HG02885 (cell line): ENCODE measurements around the gene RNF150.
"Not testable (repeated sequence)": the region's sequence is repeated elsewhere in the genome, so short reads cannot be mapped to it uniquely, and the experiment has no call there.

ENCODE experiments used
- ATAC-seq: cut with Tn5 transposase; IDR thresholded peaks from one replicate; pipeline ENCODE4 v1.9.1; 2021; ENCODE audit warnings: mild to moderate bottlenecking; ENCODE audit not compliant: unreplicated experiment, poor library complexity

RNF150 gene

DNA sequence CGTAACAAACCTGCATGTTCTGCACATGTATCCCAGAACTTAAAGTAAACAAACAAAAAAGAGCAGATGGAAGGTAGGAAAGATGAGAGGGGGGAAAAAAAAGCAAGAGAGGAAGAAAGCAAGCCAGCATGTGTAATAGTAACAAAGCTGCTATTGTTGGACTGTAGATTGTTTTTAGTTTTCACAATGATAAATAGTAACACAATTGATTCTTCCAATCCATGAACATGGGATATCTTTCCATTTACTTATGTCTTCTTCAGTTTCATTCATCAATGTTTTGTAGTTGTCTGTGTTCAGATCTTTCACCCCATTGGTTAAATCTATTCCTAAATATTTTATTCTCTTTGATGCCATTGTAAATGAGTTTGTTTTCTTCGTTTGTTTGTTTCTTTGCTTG lies 292.1 kb downstream of the RNF150 start:
- ATAC-seq = no peak

DNA sequence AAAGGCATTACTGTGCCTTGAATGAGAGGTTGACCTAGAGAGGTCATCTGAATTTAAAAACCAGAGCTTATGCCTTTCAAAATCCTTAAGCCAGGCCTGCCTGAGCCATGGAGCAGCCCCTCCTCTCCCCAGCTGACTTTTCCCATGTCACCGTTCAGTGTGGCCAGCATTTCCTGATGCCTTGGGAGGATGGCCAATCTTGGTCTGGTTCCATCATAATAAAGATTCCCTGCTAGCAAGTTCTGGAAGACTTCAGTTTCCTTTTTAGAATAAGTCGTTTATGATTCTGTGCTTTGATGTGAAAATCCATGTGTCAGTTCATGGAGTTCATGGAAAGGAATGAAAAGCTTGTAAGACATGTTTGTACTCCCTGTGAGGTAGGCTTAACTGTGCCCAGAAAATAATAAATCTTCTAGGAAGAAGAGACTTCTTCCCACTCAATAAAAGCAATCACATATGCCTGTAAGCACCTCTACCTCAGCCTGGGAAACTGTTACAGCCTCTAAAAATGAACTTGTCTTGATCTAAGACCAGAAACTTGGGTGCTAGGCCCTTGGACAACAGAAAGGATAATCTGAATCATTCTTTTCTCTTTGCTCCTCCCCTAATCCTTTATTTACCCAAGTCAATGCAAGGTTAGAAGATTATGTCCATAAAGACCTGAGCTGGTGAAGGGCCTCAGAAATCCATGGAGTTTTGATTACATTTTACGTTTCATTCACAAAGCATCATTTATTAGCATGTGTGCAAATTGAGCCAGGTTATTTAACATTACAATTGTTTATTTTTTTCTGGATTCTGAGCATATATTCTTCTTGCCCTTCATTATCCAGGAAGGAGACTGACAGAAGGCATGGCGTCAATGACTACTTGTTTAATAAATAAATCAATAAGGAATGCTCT lies 293.1 kb downstream of the RNF150 start:
- ATAC-seq = no peak

DNA sequence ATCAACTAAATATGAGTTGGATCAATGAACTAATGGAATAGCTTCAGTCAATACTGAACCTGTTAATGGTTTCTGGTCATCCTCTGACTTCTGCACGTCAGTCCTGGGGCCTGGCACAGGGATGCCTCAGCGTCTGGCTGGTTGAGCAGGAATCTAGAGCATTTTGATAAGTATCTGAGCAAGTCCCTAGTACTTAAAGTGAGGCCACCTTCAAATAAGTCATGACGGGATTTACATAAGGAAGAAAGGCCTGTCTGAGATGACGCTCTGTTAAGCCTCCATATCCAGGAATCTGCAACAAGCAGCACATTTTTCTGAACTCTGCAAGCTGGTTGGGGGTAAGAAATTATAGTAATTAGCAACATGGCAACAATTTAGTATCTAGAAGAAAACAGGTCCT lies 293.9 kb downstream of the RNF150 start:
- no peak for ATAC-seq

DNA sequence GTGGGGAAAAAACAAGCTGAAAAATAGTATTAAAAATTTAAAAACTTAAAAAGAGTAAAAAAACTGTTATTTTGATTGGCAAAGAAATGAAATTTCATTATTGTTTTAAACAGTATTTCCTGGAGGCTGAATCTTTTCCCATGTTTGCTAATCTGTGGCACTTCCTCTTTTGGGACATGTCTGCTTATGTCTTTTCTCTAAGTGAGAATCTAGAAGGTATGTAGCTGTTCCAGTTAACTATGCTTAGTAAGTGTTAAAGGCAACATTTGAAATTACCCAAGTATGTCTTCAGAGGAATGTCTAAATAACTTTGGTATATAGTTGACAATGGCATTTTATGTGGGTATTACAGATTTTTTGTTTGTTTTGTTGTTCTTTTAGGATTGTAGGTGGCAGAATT lies 295.5 kb downstream of the RNF150 start:
- no peak for ATAC-seq

DNA sequence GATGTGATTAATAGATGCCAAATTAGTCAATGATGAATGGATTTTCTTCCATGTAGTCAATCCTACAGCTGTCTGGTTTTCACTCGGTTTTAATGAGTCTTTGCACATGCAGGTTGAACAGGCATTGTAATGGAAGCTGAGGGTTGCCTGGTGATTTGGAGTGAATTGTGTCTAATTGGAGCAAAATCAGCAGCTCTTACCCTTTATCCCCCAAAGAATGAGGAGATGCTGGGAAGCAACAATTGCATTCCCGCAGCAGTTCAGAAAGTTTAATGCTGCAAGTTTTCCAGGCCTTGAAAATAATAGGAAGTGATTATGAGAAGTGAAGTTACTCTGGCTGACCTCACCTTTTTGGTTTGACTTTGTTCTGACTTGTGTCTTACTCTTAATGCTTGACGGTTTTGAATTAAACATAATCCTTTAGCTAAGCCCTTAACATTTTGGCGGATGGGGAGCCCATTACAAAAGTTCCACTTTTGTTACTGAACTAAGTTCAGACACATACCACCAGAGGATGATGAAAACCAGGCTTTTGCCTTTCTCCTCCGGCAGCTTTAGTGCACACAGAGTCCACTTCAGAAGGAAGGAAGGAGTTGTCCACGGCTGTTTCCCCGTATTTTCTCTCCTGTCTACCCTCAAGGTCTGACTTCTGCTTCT lies 298.3 kb downstream of the RNF150 start:
- no peak for ATAC-seq

DNA sequence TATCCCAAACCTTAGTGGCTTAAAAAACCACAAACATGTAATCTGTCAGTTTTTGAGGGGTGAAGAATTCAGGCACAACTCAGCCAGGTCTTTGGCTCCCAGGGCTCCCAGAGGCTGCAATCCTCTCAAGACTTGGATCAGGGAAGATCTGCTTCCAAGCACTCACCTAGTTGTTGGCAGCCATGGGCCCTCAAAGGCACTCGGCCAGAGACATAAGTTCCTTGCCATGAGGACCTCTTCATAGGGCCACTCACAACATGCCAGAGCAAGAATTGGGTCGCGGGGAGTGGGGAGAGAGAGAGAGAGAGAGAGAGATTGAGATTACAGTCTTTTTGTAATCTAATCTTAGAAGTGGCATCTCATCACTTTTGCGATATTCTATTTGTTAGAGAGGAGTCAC lies 300.0 kb downstream of the RNF150 start:
- ATAC-seq = no peak

DNA sequence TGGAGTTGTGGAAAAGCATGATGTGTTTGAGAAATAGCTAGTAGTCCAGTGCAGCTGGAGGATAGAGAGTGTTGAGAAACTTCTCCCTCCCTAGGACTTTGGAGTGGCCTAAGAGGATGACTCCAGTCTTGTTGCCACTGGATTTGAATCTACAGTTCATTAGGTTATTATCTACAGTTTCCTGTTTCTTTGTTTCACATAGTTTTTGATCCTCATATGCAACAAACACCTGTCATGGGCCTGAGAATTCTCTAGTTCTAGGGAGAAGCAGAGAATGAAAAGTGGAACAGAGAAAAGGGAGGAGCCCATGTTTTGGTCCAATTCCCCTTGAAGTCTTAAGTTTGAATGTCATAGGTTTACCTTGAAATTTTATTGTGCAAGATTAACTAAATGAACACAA lies 303.4 kb downstream of the RNF150 start:
- ATAC-seq = peak; percentile 96

DNA sequence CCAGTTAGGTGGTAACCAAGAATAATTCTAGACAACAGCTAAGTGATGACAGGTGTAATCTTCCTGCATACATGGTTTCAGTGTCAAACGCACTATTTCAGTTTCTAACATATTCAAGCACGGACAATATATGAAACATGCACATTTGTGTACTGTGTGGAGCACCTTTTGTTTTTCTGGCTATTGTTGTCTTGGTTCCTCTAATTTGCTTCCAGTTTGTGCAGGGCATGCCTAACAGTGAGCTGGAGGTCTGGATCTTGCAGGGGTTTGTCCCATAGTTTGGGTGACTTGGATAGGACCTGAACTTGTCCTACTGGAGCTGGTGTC lies 306.6 kb downstream of the RNF150 start:
- no peak for ATAC-seq

DNA sequence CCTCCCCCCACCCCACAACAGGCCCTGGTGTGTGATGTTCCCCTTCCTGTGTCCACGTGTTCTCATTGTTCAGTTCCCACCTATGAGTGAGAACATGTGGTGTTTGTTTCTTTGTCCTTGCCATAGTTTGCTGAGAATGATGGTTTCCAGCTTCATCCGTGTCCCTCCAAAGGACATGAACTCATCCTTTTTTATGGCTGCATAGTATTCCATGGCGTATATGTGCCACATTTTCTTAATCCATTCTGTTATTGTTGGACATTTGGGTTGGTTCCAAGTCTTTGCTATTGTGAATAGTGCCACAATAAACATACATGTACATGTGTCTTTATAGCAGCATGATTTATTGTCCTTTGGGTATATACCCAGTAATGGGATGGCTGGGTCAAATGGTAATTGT lies 312.7 kb downstream of the RNF150 start:
- ATAC-seq = not testable (repeated sequence)

DNA sequence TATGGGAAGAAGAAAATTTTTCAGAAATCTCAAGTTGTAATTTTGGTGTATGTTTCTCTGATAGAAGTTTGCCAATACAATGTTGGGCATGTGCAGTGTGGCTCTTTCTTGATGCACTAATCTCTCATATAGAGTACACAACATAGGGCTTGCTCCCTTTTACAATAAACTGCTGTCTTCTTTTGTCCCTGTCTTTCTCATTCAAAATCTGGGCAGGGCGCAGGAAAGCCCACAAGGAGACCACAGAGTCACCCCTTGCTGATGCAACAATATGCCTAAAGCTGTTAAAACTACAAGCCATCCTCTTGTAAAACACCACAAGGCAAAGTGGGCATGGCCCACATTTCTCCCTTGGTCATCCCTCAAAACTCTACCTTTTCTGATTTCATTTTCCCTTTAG lies 313.7 kb downstream of the RNF150 start:
- no peak for ATAC-seq

DNA sequence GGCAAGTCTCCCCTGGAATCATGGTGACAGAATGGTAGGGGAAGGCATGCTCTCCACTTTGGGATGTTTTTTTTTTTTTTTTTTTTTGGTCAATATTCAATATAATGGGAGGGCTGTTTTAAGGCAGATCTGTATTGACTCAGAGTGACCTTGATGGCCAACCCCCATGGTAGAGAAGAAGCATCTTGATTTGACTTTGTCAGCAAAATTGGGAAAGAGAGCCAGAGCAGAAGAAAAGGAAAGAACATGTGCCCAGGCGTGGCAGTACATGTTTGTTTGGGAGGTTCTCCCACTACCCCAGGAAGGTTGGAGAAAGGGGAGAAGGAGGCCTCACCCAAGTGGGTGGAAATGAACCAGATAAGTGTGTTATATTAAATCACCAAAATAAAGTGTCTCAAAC lies 314.8 kb downstream of the RNF150 start:
- no peak for ATAC-seq

DNA sequence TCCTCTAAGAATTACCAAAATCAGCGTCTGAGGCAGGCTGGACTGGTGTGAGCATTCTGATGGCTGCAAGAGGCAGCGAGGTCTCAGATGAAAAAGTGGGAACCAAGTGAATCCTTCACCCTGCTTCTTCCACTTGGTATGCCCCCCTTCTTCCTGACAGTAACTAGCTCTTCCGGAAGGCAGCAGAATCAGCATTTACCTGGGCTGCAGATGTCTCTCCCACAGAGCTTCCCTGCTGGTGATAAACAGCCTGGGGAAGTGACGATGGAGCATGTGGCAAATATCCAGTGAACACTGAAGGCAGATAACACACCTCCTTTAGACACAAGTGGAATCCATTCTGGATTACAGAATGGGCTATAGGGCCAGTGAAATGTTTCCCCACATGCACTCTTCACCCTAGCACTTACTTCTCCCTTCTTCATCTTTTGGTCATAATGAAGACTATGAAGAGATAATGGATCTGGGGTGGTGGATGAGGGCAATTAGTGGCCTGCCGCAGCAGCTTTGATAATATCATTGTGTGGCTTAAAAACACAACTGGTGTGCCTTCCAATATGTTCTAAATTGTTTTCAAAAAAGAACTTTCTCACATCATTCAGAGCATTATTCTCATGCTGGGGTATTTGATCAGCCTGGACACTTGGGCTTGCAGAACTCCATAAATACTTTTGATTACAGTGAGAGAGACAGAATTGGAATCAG lies 316.3 kb downstream of the RNF150 start:
- no peak for ATAC-seq

DNA sequence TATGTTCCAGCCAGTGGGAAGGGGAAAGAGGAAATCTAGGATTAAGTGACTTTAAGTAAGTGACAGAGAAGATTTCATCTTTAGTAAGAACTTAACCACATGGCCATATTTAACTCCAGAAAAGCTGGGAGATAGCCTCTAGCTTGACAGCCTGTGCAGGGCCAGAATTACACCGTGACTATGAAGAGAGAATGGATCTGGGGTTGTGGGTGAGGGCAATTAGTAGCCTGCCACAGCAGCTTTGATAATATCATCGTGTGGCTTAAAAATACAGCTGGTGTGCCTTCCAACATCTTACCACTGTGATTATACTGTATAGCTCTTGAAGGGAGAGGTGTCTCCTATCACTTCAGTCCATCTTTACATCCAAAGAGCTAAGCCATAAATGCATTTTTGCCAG lies 319.5 kb downstream of the RNF150 start:
- no peak for ATAC-seq

DNA sequence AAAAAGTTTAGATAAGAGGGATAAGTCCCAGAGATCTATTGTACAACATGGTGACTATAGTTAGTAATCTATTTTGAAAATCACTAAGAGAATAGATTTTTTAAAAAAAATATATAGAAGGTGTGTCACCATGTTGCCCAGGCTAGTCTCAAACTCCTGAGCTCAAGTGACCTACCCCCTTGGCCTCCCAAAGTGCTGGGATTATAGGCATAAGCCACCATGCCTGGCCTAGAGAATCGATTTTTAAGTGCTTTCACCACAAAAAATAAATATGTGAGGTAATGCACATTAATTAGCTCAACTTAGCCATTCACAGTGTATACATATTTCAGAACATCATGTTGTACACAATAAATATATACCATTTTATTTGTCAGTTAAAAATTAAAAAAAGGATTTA lies 320.4 kb downstream of the RNF150 start:
- ATAC-seq = no peak

DNA sequence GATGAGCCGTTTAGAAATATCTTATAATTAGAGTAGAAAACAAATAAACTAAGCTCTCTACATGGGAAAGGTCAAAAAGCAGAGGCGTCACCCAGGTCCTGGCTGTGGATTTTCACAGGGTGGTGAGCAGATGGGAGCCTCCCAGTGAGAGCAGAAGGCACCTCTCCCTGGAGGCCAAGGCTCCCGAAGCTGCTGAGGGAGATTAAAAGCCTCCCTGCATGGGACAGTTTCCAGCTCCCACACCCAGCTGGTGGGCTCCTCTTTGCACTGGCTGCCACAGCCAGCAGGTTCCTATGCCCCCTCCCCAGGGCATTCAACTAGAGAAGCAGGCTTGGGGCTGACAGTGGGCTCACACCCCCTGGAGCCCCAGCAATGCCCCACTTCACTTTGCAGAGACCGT lies 321.8 kb downstream of the RNF150 start:
- ATAC-seq = no peak

DNA sequence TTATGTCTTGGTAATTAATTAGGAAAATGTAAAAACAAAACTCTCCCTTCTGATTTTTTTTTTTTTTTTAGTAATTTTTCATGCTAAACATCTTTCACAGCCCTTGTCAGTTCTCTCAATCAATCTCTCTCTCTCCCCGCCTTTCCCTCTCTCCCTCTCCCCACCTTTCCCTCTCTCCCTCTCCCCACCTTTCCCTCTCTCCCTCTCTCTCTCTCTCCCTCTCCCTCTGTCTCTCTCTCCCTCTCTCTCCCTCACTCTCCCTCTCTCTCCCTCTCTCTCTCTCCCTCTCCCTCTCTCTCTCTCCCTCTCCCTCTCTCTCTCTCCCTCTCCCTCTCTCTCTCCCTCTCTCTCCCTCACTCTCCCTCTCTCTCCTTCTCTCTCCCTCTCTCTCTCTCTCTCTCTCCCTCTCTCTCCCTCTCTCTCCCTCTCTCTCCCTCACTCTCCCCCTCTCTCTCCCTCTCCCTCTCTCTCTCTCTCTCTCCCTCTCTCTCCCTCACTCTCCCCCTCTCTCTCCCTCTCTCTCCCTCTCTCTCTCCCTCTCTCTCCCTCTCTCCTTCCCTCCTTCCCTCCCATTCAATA lies 322.6 kb downstream of the RNF150 start:
- not testable (repeated sequence) for ATAC-seq
